Superior temporal gyrus (tissue), 1 donor: ENCODE results near the gene NRCAM.
A peak's percentile ranks its signal among the peaks of the same experiment; 100 is the strongest.

Experiments
- DNase-seq: peaks from one replicate; pipeline ENCODE4 v3.0.0-alpha.2; 2016; ENCODE audit errors: extremely low spot score

The NRCAM gene

DNA sequence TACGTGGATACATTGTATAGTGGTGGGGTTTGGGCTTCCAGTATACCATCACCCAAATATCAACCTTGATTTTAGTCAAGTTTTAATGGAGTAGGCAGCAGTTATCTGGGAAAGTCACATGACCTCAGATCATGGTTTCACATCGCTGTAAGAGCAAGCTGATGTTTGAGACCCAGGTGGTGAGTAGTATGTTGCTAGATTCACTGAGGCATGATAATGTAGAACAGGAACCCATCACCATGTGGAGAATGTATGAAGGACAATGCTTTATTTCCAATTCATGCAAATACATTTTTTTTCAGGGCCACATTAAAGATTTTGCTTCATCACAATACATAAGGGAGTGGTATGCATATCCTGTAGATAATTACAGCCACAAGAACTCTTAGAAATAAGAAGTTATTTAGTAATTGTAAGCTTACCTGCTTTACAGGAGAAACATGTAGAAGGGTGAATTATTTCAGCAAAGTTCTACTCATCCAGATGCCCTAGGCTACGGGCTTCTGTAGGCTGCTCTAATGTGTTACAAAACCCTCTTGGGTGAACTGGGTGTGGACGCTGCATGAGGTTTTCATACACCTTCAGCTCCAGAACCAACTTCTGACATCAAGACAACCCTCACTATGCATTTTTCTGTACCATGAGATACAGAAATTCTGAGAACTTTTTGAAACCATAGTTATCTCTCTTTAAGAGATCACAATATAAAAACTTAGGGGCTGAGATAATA, 298.5 kb downstream of the NRCAM start:
- DNase-seq: no peak

DNA sequence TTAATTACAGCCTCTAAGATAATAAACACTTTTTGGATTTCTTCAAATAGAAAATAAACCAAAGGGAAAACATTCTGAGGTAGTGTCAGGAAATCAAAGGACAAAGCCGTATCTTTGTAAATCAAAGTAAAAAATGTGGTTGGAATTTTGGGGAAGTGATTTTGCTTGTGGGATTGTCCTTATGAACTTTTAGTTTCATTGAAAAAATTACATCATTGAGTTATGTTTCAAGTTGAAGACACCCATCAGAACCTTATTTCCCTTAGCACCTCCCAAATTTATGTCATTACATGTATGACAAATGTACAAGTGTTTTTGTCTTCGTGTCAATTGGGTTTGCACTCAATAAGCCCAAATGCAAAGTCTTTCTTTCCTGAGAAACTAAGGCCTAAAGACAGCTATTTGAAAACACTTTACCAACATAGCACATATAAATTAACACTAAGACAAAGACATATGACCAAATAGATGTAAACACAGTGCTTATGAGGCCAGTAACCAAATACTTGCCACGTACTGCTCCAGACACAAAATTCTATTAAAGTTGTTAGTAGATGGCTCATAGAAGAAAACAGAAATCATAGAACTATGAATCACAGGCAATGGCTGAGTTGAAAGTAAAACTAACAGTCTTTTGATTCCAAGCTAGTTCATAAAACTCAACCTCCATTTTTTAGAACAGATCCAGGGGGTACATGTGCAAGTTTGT, 299.2 kb downstream of the NRCAM start:
- DNase-seq: no peak

DNA sequence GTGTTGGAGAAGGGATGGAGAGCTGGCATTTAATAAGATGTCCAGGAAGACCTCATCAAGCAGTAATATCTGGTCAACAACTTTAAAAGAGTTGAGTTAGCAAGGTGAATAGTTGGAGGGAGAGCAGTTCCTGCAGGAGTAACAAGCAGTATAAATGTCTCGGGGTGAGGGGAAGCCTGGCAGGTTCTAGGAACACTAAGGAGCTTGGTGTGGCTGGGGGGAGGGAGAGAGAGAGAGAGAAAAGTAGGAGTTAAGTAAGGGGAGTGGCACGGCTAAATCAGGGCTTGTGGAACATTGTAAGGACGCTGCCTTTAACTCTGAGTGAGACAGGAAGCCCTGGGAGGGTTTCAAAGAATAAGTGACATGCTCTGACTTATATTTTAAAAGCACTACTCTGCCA, 304.0 kb downstream of the NRCAM start:
- no peak for DNase-seq

DNA sequence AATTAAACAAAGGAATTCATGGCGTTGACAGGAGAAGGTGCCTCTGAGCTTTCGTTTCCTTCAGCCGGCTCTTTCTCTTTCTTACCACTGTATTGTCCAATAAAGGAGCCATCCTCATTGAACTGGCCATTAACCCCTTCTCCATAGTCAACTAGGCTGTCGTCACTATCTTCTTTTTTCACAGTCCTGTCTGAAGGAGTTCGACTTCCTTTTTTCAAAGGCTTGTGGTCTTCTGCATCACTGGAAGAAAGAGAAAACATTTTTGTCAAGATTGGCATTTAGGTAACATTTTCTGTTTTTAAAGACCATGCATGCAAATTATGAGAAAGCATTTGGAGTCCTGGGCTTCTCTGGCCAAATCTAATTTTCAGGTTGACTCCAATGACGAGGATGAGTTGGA, 306.3 kb downstream of the NRCAM start:
- no peak for DNase-seq

DNA sequence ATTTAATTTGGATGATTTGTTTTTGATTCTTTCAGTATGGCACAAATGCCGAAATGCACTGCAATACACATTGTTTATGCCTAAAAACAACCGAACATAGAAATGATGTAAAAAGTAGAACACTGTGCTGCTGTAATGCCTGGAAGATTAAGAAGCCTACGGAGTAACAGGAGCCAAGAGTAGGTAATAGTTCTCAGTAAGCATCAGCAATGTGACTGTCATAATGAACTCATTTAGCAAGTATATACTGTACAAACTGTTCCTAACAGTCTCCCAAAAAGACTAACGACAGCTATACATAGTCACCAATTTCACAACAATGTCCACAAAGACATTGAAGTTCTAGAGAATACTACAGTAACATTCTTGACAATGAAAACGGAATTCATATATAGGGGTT, 307.1 kb downstream of the NRCAM start:
- peak; percentile 46 for DNase-seq

DNA sequence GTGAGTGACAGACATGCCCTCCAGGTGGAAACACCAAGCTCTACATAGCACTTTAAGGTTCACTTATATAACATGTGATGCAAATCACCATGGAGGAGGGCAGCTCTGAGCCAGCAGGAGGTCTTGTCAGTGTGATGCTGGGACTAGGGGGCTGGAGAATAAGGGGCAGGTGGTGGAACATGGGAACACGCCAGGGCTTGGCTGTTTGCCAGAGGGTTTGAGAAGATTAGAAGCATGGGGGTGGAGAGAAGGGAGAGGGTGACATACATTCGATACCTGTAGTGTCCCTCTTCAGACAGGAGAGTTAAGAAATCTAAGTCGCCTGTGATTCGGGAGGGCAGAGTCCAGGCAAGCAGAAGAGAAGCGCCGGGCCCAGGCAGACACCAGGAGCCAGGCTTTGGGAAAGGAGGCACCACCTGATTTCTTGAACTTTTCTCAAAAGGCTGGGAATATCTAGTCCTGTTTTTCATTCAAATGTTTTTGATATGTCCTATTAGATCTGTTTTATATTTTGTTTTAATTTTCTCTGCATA, 309.1 kb downstream of the NRCAM start:
- DNase-seq: no peak

DNA sequence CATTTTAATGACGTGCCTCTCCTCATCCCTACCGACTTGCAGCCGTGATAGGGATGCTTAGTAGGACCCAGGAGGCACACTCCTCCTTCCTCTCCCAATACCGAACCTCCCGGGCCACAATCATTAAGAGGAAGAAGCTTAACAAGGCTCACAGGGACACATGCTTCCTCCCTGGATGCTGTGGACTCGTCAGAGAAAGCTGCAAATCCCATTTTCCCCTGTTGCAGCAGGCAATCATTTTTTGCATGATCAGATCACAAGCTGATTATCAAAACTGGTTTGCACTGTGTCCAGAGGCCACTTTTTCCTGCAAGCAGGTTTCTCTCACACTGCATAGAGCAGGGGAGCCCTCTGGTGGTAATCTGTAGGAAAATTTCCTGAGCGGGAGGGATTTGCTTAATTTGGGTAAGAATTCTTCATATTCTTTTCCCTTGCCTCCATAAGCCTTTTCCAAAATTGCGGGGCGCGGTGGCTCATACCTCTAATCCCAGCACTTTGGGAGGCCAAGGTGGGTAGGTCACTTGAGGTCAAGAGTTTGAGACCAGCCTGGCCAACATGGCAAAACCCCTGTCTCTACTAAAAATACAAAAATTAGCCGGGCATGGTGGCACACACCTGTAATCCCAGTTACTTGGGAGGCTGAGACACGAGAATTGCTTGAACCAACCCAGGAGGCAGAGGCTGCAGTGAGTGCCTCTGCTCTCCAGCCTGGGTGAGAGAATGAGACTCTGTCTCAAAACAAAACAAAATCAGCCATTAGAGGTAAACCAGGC, 310.0 kb downstream of the NRCAM start:
- DNase-seq: peak; percentile 91

DNA sequence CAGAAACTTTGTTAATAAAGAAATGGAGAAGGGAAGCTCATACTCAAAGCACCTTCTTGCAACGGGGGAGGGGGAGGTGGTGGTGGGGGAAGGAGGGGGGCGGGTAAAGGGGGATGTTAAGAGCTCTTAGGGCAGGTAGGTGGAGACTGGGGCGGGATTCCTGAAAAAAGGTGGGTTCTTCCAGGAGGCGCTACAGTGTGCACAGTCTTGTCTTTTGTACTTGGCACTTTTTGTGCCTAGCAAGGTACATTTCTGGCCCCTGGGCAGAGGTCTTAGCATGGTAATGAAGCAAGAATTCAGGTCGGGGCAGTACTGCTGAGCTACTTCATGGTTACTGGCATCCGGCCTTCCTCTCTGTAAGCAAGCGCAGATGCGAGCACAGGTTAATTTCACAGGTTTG, 310.8 kb downstream of the NRCAM start:
- no peak for DNase-seq

DNA sequence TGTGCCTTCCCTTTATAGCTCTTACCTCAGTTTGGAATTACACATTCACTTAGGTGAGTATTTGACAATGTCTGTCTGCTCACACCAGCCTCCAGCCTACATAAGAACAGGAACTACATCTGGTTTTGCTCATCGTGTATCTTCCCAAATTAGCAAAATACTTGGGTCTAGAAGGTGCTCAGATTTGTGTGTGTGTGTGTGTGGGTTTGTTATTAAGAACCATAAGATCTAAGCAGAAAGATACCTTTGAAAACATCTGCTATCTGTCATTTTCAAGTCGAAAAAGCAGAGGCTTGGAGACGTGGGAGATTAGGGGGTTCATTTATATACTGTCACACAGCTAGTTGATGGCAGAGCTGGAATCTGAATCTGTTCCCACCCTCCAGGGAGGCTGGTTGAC, 311.3 kb downstream of the NRCAM start:
- no peak for DNase-seq

DNA sequence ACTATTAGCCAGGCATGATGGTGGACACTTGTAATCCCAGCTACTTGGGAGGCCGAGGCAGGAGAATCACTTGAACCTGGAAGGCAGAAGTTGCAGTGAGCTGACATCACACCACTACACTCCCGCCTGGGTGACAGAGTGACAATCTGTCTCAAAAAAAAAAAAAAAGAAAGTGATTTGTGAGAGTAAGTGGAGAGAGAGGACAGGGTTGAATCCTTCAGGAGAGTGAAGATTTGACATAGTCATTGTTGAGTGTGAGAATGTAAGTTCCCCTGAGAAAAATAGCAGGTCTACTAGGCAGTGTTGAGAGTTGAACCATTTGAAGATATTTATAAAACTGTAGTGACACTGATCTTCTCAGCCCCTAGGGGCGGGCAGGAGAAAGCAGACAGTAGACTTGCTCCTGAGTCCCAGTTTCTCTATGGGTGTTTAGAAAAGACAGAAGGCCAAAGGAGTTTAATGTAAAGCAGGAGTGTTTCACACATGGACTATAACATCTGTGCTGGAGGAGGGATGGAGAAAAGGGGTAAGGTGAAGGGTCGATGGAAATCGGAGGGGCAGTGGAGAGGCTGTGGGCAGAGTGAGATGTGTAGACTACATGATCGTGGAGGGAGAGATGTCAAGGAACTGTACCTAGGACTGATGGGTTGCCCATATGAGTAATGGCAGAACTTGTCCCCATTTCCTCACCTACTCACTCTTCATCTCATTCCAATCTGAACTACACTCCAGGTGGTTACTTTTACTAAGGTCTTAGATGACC, 312.4 kb downstream of the NRCAM start:
- no peak for DNase-seq

DNA sequence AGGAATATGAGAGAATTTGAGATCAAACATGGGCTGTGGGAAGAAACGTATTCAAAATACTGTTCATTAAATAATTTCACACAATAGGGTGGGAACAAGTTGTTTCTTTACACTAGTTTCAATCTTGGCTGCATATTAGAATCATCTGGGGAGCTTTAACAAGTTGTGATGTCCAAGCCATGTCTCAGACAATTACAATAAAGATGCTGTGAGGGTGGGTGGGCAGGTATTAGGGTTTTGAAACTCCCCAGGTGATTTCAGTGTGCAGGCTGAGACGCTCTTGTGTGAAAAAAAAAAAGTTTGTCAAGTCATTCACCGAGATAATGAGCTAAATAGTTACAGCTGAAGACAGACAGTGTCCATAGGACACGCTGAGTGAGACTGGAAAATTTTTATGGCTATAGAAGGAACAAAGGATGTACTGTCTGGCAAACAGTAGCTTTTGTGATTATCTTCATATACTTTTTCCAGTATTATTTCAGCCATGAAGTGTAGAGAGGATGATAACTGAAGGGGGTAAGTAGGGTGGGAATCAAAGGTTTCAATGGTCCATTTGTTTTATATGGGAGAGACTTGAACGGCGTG, 313.5 kb downstream of the NRCAM start:
- DNase-seq: no peak

DNA sequence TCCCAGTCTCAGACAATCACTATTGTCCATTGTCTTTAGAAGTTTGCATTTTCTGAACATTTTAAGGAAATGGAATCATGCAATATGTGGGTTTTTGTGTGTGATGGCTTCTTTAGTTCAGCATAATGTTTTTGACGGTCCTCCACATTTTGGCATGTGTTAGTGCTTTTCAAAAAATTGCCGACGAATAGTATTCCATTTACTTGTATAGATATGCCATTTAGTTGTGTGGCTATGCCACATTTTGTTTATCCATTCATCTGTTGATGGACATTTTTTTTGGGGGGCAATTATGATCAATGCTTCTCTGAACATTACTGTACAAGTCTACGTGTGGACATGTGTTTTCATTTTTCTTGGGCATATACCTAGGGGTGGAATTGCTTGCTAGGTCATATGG, 314.1 kb downstream of the NRCAM start:
- no peak for DNase-seq

DNA sequence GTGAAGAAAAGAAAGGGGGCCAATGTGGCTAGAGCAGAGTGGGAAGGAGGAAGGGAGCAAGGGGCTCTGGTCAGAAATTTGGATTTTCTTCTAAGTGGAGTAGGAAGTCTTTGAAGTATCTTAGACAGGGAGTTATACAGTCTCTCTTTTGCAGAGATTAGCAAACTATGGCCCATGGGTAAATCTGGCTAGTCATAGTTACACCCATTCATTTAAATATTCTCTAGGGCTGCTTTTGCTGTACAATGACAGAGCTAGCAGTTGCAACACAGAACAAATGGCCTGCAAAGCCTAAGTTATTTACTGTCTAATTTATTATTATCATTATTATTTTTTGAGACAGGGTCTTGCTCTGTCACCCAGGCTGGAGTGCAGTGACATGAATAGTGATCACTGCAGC, 315.6 kb downstream of the NRCAM start:
- DNase-seq: no peak

DNA sequence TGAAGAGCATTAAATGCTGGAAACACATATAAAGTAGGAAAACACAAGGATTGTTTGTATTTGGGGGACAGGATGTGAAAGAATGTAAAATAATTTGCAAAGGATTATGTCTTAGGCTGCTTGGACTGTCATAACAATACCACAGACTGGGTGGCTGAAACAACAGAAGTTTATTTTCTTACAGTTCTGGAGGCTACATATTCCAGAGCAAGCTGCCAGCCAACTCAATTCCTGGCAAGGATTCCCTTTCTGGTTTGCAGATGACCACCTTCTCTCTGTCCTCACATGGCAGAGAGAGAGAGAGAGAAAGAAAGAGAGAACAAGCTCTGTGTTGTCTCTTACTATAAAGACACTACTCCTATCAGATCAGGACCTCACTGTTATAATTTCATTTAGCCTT, 317.3 kb downstream of the NRCAM start:
- DNase-seq: no peak

DNA sequence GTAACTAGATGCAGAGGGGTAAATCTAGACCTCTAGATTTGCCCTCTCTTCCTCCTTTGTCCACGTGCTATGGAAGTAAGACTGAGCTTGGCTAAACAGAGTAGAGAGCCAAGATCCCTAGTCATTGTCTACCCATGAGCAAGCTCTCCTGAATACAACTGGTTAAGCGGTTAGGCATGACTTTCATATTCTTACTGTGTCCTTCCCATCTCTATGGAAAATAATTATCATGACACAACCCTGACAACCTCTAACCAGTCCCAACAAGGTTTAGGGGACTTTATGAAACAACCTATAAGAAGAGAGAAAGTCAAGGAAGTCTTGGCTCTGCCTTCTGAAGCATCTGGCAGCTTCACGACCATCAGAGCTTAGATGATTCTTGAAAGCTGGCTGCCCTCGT, 318.2 kb downstream of the NRCAM start:
- DNase-seq: no peak

DNA sequence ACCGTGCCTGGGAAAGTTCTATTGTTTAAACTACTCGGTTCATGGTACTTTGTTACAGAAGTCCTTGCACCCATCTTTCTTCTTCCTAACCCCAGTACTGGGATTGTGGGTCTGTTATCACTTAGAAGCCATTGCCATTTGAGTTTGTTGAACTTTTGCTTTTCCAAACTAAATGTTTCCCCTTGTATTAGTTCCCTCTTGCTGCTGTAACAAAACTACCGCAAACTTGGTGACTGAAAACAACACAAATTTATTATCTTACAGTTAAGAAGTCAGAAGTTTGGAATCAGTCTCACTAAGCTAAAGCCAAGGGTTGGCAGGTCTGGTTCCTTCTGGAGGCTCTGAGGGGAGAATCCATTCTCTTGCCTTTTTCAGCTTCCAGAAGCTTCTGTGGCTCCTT, 319.2 kb downstream of the NRCAM start:
- DNase-seq: no peak

DNA sequence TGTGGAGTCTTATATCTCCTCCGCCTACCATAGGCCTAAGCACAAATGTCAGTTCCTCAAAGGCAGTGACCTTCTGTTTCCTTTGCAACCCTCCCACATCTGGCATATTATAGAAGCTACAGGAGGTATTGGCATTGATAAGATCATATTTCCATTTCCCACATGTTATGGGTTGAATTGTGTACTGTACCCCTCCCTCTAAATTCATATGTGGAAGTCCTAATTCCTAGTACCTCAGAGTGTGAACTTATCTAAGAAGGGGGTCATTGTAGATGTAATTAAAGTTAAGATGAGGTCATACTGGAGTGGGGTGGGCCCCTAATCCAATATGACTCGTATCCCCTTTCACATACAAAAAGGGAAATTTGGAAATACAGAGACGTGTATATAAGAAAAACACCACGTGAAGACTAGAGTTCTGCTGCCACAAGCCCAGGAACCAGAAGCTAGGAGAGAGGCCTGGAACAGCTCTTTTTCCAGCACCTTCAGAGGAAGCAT, 320.0 kb downstream of the NRCAM start:
- no peak for DNase-seq

DNA sequence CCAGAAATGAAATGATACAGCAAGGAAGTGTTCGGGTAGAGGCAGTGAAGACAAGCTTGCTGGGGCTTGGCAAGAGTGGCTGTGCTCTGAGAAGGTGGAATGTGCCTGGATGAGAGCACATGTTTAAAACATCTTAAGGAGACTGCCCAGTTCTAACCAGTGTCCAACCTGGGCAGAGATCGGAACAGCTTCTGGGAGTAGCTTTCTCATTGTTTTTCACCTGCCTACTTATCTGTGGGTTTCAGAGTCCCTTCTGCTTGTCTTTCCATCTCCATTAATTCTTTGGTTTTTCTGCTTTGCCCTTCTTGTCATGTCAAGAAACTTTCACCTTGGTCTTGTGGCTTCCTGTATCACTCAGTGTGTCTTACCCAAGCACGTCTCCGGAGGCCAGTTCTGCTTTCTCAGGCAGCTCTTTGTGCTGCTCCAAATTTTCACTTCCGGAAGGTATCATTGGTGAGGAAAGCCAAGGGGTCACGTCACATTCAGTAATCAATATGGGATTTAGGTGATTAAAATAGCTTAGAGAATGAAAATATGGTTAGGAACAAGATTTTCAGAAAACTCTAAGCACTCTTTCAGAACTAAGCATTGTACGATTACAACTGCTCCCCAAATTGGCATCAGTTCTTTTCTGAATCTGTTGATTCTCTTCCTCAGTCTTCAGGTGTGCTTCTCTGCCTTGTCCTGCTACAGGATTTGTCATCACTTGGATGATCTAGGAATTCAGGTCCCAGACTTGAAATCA, 320.6 kb downstream of the NRCAM start:
- no peak for DNase-seq

DNA sequence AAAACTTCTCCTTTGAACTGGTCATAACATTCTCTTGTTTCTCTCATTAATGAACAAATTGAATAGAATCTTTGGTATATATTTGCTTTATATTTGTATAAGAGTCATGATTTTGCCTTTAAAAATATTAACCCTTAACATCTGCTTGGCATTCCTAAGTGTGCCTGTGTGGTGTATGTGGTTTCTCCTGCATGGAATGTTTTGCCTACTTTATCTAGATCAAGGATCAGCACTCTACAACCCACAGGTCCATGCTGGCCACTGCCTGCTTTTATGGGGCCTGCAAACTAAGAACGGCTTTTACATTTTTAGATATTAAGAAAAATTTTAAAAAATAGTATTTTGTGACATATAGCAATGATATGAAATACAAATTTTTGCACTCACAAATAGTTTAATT, 321.8 kb downstream of the NRCAM start:
- no peak for DNase-seq

DNA sequence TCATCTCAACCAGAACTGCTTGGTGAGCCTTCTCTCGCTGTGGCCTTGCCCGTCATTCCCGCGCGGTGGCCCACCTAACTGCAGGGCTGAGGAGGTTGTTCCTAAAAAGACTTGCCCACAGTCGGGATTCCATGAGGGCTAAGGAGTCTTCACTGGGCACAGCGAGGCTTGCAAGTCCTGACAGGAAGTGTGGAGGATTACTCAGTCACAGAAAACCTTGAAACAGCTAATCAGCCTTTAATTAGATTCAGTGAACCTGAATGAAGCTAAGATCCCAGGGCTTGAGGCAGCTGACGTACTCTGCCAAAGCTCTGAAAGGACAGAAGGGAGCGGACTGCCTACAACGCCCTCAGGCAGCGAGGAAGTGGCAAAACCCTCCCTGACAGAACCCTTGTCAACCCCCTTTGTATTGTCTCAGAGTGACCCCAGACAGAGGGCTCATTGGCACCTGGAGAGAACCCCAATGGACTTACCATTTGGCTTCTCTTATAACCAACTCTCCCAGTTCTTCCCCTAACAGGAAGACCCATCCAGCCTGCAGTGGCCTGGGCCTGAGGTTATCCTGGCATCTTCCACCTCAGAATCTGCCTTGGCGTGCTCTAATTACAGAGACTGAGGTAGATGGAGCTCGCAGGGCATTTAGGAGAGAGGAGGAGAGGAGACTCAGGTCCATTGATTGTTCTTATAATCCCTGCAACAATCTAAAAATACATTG, 323.5 kb downstream of the NRCAM start:
- DNase-seq: no peak
